ENCODE measurements around the gene LRP5. TPM values are rescaled to one million over a fixed set of nuclear protein-coding genes. Genes with fewer than 3 reads are reported as not detected.
"Not testable (repeated sequence)": the region's sequence is repeated elsewhere in the genome, so short reads cannot be mapped to it uniquely, and the experiment has no call there.

LRP5 gene
- total and polyA plus RNA-seq, 2 experiments from 2014 or later: 43.9 to 54.3 TPM

GRCh38 chr11:68432874-68433273 lies 120.5 kb downstream of the LRP5 start:
- Histone ChIP-seq H2AFZ (no peak overlapping the region), H3K79me2 (no peaks in the 10 kb centered on the region), H3K36me3 (replicated peaks; ENCODE audit: insufficient read depth, low read depth) (peaks cover 12% of the 10 kb centered on the region), H3K4me2 (no peak overlapping the region), H3K27me3 (no peaks in the 10 kb centered on the region), H3K9me2 (replicated peaks; ENCODE audit: insufficient read depth) (no peaks in the 10 kb centered on the region), H3K4me1 (ENCODE audit: insufficient read depth) (no peaks in the 10 kb centered on the region), H3K9me3 (ENCODE audit: low read depth) (peaks cover 3% of the 10 kb centered on the region), H3K4me3 (no peak overlapping the region), H4K20me1 (ENCODE audit: insufficient read depth, poor library complexity, severe bottlenecking) (no peaks in the 10 kb centered on the region), H3K27ac (no peak overlapping the region)
- no peak for DNase-seq (ENCODE audit: low spot score)
- TF ChIP-seq EZH2 (IDR thresholded peaks at IDR 0.05; ENCODE audit: borderline replicate concordance) (no peak), EZH2phosphoT487 (IDR thresholded peaks at IDR 0.05; ENCODE audit: low read depth, severe bottlenecking, unreplicated experiment) (no peak), CTCF (IDR thresholded peaks at IDR 0.05; ENCODE audit: poor library complexity) (no peak)
- WGBS (ENCODE audit: low lambda C conversion rate, missing lambda C conversion rate): 92% methylated on average over 16 of the region's 17 CpGs

GRCh38 chr11:68433541-68433940 lies 121.2 kb downstream of the LRP5 start:
- Histone ChIP-seq H3K27ac (no peak overlapping the region), H4K20me1 (ENCODE audit: insufficient read depth, poor library complexity, severe bottlenecking) (no peaks in the 10 kb centered on the region), H3K4me2 (no peak overlapping the region), H3K9me3 (ENCODE audit: low read depth) (peaks cover 3% of the 10 kb centered on the region), H3K4me1 (ENCODE audit: insufficient read depth) (no peaks in the 10 kb centered on the region), H3K36me3 (replicated peaks; ENCODE audit: insufficient read depth, low read depth) (peaks cover 12% of the 10 kb centered on the region), H3K27me3 (no peaks in the 10 kb centered on the region), H3K4me3 (no peak overlapping the region), H2AFZ (no peak overlapping the region), H3K9me2 (replicated peaks; ENCODE audit: insufficient read depth) (no peaks in the 10 kb centered on the region), H3K79me2 (no peaks in the 10 kb centered on the region)
- TF ChIP-seq CTCF (IDR thresholded peaks at IDR 0.05; ENCODE audit: poor library complexity): no peak
- no peak for TF ChIP-seq EZH2 (IDR thresholded peaks at IDR 0.05; ENCODE audit: borderline replicate concordance)
- TF ChIP-seq EZH2phosphoT487 (IDR thresholded peaks at IDR 0.05; ENCODE audit: low read depth, severe bottlenecking, unreplicated experiment): no peak
- over 99% methylated on average over 27 of the region's 31 CpGs for WGBS (ENCODE audit: low lambda C conversion rate, missing lambda C conversion rate)
- no peak for DNase-seq (ENCODE audit: low spot score)

GRCh38 chr11:68434159-68434558 lies 121.8 kb downstream of the LRP5 start:
- WGBS (ENCODE audit: low lambda C conversion rate, missing lambda C conversion rate): 95% methylated on average over 5 of the region's 5 CpGs
- not testable (repeated sequence) for H3K4me2 ChIP-seq; H2AFZ ChIP-seq; DNase-seq (ENCODE audit: low spot score); H3K4me3 ChIP-seq; H3K27me3 ChIP-seq; H3K4me1 ChIP-seq (ENCODE audit: insufficient read depth); H4K20me1 ChIP-seq (ENCODE audit: insufficient read depth, poor library complexity, severe bottlenecking); H3K9me3 ChIP-seq (ENCODE audit: low read depth); H3K9me2 ChIP-seq (replicated peaks; ENCODE audit: insufficient read depth); H3K27ac ChIP-seq; H3K79me2 ChIP-seq; H3K36me3 ChIP-seq (replicated peaks; ENCODE audit: insufficient read depth, low read depth)

- Histone ChIP-seq H3K9me3 (ENCODE audit: low read depth) (no peaks in the 10 kb centered on the region), H3K9me2 (replicated peaks; ENCODE audit: insufficient read depth) (no peaks in the 10 kb centered on the region), H3K4me3 (no peak overlapping the region), H4K20me1 (ENCODE audit: insufficient read depth, poor library complexity, severe bottlenecking) (no peaks in the 10 kb centered on the region), H3K4me1 (ENCODE audit: insufficient read depth) (peaks cover 2% of the 10 kb centered on the region), H3K36me3 (replicated peaks; ENCODE audit: insufficient read depth, low read depth) (no peaks in the 10 kb centered on the region), H3K79me2 (no peaks in the 10 kb centered on the region), H2AFZ (no peak overlapping the region), H3K27ac (no peak overlapping the region), H3K4me2 (no peak overlapping the region), H3K27me3 (no peaks in the 10 kb centered on the region)
- DNase-seq (ENCODE audit: low spot score): no peak
- WGBS (ENCODE audit: low lambda C conversion rate, missing lambda C conversion rate): 96% methylated on average over 9 of the region's 16 CpGs
- no peak for TF ChIP-seq EZH2 (IDR thresholded peaks at IDR 0.05; ENCODE audit: borderline replicate concordance)
- no peak for TF ChIP-seq CTCF (IDR thresholded peaks at IDR 0.05; ENCODE audit: poor library complexity)
- no peak for TF ChIP-seq EZH2phosphoT487 (IDR thresholded peaks at IDR 0.05; ENCODE audit: low read depth, severe bottlenecking, unreplicated experiment)
These were observed 123.9 kb downstream of the LRP5 start for GRCh38 chr11:68436162-68436888.
